HCT116 (cell line): ENCODE data around the gene SMARCA4. TPM values are rescaled to one million over a fixed set of nuclear protein-coding genes. Genes with fewer than 3 reads are reported as not detected.
"Not testable (repeated sequence)": the region's sequence is repeated elsewhere in the genome, so short reads cannot be mapped to it uniquely, and the experiment has no call there.

ENCODE experiments used
- ATAC-seq: fragments of 200-7000 bp; cut with Tn5 transposase; 2 replicates; pipeline ENCODE4 v1.9.1; 2020; ENCODE audit warnings: mild to moderate bottlenecking, moderate library complexity
- BruUV-seq: library from RNA; stranded (reverse); fragments of 400-500 nt; replicated peaks from 2 replicates; lab custom pipeline; 2021; lab: Mats Ljungman, UMichigan
- CTCF ChIA-PET: fragments of 300-600 bp; sonication (Branson Sonifier 250); formaldehyde crosslinking; loops from one replicate; lab custom pipeline; 2021; ENCODE audit warnings: antibody characterized with exemption; lab: Charles Lee
- POLR2A ChIA-PET: fragments of 300-600, 350-600 bp; sonication (Branson Sonifier 250); formaldehyde crosslinking; loops from one replicate; lab custom pipeline; 2021; ENCODE audit warnings: antibody characterized with exemption; lab: Charles Lee
- RAD21 ChIA-PET, 2 experiments: fragments of 300-600 bp; sonication (Branson Sonifier 250); formaldehyde crosslinking; loops; one replicate each; lab custom pipeline; 2023; ENCODE audit warnings: low total read pairs in 2 of 2; ENCODE audit not compliant: uncharacterized antibody in 2 of 2, unreplicated experiment in 2 of 2, low non-redundant PET in 1 of 2; lab: Charles Lee
- DNase-seq: peaks from one replicate; pipeline ENCODE4 v3.0.0-alpha.2; 2010; ENCODE audit warnings: low read depth, low spot score
- H2AFZ ChIP-seq: fragments of 200-600 bp; shearing (Covaris generic), sonication (generic); 2 replicates; pipeline ENCODE4 v1.6.1; 2017; ENCODE audit warnings: low read depth, mixed run types, mixed read lengths, antibody characterized with exemption, low read length; ENCODE audit not compliant: poor library complexity, severe bottlenecking
- H3K27ac ChIP-seq: 2 replicates; pipeline ENCODE4 v1.5.1; 2012; ENCODE audit warnings: low read depth, low read length
- H3K27me3 ChIP-seq: fragments of 200-600 bp; sonication (generic); 2 replicates; pipeline ENCODE4 v1.6.1; 2016; ENCODE audit warnings: mixed run types, low read length, mixed read lengths; ENCODE audit not compliant: insufficient read depth
- H3K36me3 ChIP-seq, 2 experiments: fragments of 200-500 bp in 1 of 2; fragments of 200-600 bp in 1 of 2; sonication (Bioruptor generic) in 1 of 2; sonication (generic) in 1 of 2; 2 replicates each; pipeline versions ENCODE4 v1.5.1 to v1.6.1; 2014 to 2016; ENCODE audit warnings: low read length in 2 of 2, inconsistent platforms in 1 of 2, mixed read lengths in 1 of 2, mixed run types in 1 of 2; ENCODE audit not compliant: insufficient read depth in 2 of 2, control insufficient read depth in 1 of 2
- H3K4me1 ChIP-seq, 2 experiments: fragments of 200-600 bp in 1 of 2; sonication (generic) in 1 of 2; 2 replicates each; pipeline versions ENCODE4 v1.5.1 to v1.6.1; 2012 to 2017; ENCODE audit warnings: low read length in 2 of 2, inconsistent platforms in 1 of 2, mild to moderate bottlenecking in 1 of 2, mixed read lengths in 1 of 2, mixed run types in 1 of 2, moderate library complexity in 1 of 2; ENCODE audit not compliant: insufficient read depth in 2 of 2, control insufficient read depth in 1 of 2
- H3K4me2 ChIP-seq: fragments of 200-600 bp; sonication (generic); 2 replicates; pipeline ENCODE4 v1.6.1; 2017; ENCODE audit warnings: mixed run types, low read length, mixed read lengths
- H3K4me3 ChIP-seq, 2 experiments: fragments of 200-600 bp in 1 of 2; sonication (generic) in 1 of 2; replicated peaks in 1 of 2; 2 replicates each; pipeline ENCODE4 v1.5.1; 2011 to 2016; ENCODE audit warnings: low read length in 2 of 2, control low read depth in 1 of 2, low read depth in 1 of 2, mild to moderate bottlenecking in 1 of 2, mixed read lengths in 1 of 2, mixed run types in 1 of 2
- H3K79me2 ChIP-seq: fragments of 200-600 bp; sonication (generic); 2 replicates; pipeline ENCODE4 v1.6.1; 2017; ENCODE audit warnings: mild to moderate bottlenecking, mixed run types, low read length, moderate library complexity, mixed read lengths; ENCODE audit not compliant: insufficient read depth
- H3K9ac ChIP-seq: fragments of 200-600 bp; sonication (generic); 2 replicates; pipeline ENCODE4 v1.6.1; 2016; ENCODE audit warnings: low read length, mixed read lengths
- H3K9me2 ChIP-seq: fragments of 200-600 bp; sonication (generic), shearing (Covaris generic); 2 replicates; pipeline ENCODE4 v1.6.1; 2017; ENCODE audit warnings: mixed run types, mild to moderate bottlenecking, moderate library complexity; ENCODE audit not compliant: insufficient read depth
- H3K9me3 ChIP-seq, 2 experiments: fragments of 200-500 bp in 1 of 2; fragments of 200-600 bp in 1 of 2; sonication (Bioruptor generic) in 1 of 2; sonication (generic) in 1 of 2; 2 replicates each; pipeline ENCODE4 v1.6.1; 2014 to 2017; ENCODE audit warnings: low read length in 2 of 2, mixed read lengths in 2 of 2, inconsistent platforms in 1 of 2, low read depth in 1 of 2, mild to moderate bottlenecking in 1 of 2, mixed run types in 1 of 2, moderate library complexity in 1 of 2; ENCODE audit not compliant: control insufficient read depth in 1 of 2, insufficient read depth in 1 of 2
- H4K20me1 ChIP-seq: fragments of 200-600 bp; sonication (generic), shearing (Covaris generic); 2 replicates; pipeline ENCODE4 v1.6.1; 2017; ENCODE audit warnings: mixed run types, mild to moderate bottlenecking, moderate library complexity; ENCODE audit not compliant: insufficient read depth
- EZH2phosphoT487 ChIP-seq: fragments of 200-600 bp; IDR thresholded peaks from 2 replicates; pipeline ENCODE4 v1.6.1; 2018; ENCODE audit warnings: antibody characterized with exemption, borderline replicate concordance
- MAX ChIP-seq: IDR thresholded peaks from 2 replicates; pipeline ENCODE4 v1.6.1; 2012
- SP1 ChIP-seq: IDR thresholded peaks from 2 replicates; pipeline ENCODE4 v1.6.1; 2012; ENCODE audit warnings: low read depth
- intact Hi-C: fragments of 100-400 bp; cut with micrococcal nuclease; formaldehyde crosslinking; loops from 2 replicates; pipeline ENCODE4 v1.10.0; 2022
- total RNA-seq: library from RNA; stranded (reverse); gene quantifications from one replicate; pipeline ENCODE4 v1.2.1, GENCODE V29; 2021; ENCODE audit not compliant: unreplicated experiment

Gene SMARCA4
- total RNA-seq, 1 experiment from 2014 or later = 116 TPM

GRCh38 chr19:10952809-10953208 is 8.0 kb upstream of the SMARCA4 start:
- ATAC-seq (peak; percentile 47), DNase-seq (peak; percentile 26)
- intact Hi-C loops = no loop called here
- no peak overlapping the region for H3K4me3 ChIP-seq
- H4K20me1 ChIP-seq = no peaks in the 10 kb centered on the region
- no peaks in the 10 kb centered on the region for H3K36me3 ChIP-seq
- no peaks in the 10 kb centered on the region for H3K27me3 ChIP-seq
- peaks cover 24 to 37% of the 10 kb centered on the region in 2 experiments for H3K4me1 ChIP-seq
- POLR2A ChIA-PET = interaction anchor here (1.3 kb wide), 1 partner anchor 14 kb away, joined by 3 read pairs; no protein-coding TSS in a partner anchor
- peak overlapping the region; percentile 44 for H3K4me2 ChIP-seq
- 0 out of 2 replicates have a peak overlapping the region, but pooled peaks have one; percentile 2 for H3K9ac ChIP-seq
- TF ChIP-seq SP1 (peak; percentile 56), MAX (peak; percentile 24; the same call in 1 of the 2 replicates), EZH2phosphoT487 (no peak)
- no peaks in the 10 kb centered on the region for H3K79me2 ChIP-seq
- no peaks in the 10 kb centered on the region for H3K9me2 ChIP-seq
- RAD21 ChIA-PET = interaction anchor here in 1 of 2 experiments (1.0 kb wide), 1 partner anchor 13 kb away, joined by 4 read pairs; no protein-coding TSS in a partner anchor
- no peak overlapping the region for H3K27ac ChIP-seq
- no TSS peak for BruUV-seq
- CTCF ChIA-PET = interaction anchor here (1.0 kb wide), 1 partner anchor 11 kb away, joined by 7 read pairs; no protein-coding TSS in a partner anchor
- H2AFZ ChIP-seq = no peak overlapping the region
- no peaks in the 10 kb centered on the region for H3K9me3 ChIP-seq

- H3K9ac ChIP-seq = peak overlapping the region; percentile 91
- CTCF ChIA-PET = interaction anchor here (0.6 to 1.8 kb wide), 3 partner anchors 12 to 22 kb away, joined by 3 to 4 read pairs (median 4); no protein-coding TSS in a partner anchor
- RAD21 ChIA-PET, H3K9me3 ChIP-seq, H4K20me1 ChIP-seq, intact Hi-C loops, POLR2A ChIA-PET, ATAC-seq, H3K36me3 ChIP-seq, DNase-seq, H3K27me3 ChIP-seq, H2AFZ ChIP-seq, H3K9me2 ChIP-seq, BruUV-seq: not testable (repeated sequence)
- peaks cover 16 to 31% of the 10 kb centered on the region in 2 experiments; a peak in 3 of 4 replicates for H3K4me1 ChIP-seq
- H3K79me2 ChIP-seq = peaks cover 32% of the 10 kb centered on the region
- H3K4me2 ChIP-seq = peak overlapping the region; percentile 91
- peak overlapping the region; percentile 75 to 83 for H3K4me3 ChIP-seq
- H3K27ac ChIP-seq = peak overlapping the region; percentile 74
Measured at GRCh38 chr19:10959277-10959968, 1.4 kb upstream of the SMARCA4 start.
